Adrenal gland (tissue), 5 donors: ENCODE results near the gene CYP21A2.
"Not testable (repeated sequence)": the region's sequence is repeated elsewhere in the genome, so short reads cannot be mapped to it uniquely, and the experiment has no call there.

Experiments
- CTCF ChIP-seq, 6 experiments: fragments of 450-650 bp in 4 of 6; fragments of 200-600 bp in 2 of 6; sonication (generic) in 1 of 6; IDR thresholded peaks; 1 replicate in 5 of 6; 2 replicates in 1 of 6; pipeline versions ENCODE4 v1.5.1 to v1.8.0; 2016 to 2021; ENCODE audit warnings: antibody characterized with exemption in 6 of 6, mild to moderate bottlenecking in 2 of 6, moderate library complexity in 1 of 6
- POLR2A ChIP-seq, 2 donors: fragments of 450-650 bp; IDR thresholded peaks; one replicate each; pipeline ENCODE4 v1.6.1; 2017; ENCODE audit warnings: antibody characterized with exemption in 2 of 2, mild to moderate bottlenecking in 2 of 2, moderate library complexity in 1 of 2
- donor health status: DM: no; HTN: no; CAD: no.

DNA sequence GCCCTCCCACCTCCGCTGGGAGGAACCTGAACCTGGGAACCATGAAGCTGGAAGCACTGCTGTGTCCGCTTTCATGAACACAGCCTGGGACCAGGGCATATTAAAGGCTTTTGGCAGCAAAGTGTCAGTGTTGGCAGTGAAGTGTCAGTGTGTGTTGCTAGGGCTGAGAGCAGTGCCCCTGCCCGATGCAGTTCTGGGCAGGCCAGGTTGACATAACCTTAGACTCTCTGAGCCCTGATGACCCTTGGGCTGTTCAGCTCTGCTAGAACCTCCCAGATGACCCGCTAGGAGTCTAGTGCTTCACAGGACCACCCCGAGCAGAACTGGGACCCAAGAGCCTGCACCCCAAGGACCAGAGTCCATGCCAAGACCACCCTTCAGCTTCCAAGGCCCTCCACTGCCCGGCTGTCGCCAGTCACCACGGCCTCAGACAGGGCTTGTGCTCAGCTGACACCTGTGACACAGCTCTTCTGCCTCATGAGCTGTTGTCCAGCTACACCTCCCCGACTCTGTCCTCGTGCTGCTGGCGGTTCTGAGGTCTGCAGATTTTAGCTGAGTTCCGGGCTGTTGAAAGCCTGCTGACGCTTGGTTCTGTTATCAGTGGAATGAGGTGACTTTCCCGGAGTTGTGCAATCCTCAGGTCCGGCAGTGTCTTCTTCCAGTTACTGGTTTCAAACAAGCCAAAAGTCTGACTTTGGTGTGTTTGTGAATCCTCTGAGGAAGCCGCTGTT, 2.8 kb upstream of the CYP21A2 start:
- not testable (repeated sequence) for TF ChIP-seq CTCF, POLR2A (IDR thresholded peaks at IDR 0.05)
